A549 (cell line): ENCODE data around the gene COA7.

Experiments
- BHLHE40 ChIP-seq: IDR thresholded peaks from 2 replicates; pipeline ENCODE4 v1.6.1; 2012; ENCODE audit warnings: low read depth, low read length, inconsistent platforms
- ESRRA ChIP-seq: fragments of 150-350 bp; IDR thresholded peaks from 2 replicates; pipeline ENCODE4 v1.6.1; 2014; ENCODE audit warnings: mild to moderate bottlenecking, low read length, borderline replicate concordance
- FOXS1 ChIP-seq: fragments of 250-450 bp; sonication (Bioruptor Pico); IDR thresholded peaks from 2 replicates; pipeline ENCODE4 v1.5.0; 2020; ENCODE audit warnings: mild to moderate bottlenecking, moderate library complexity
- HOXA7 ChIP-seq: fragments of 250-450 bp; sonication (Bioruptor Pico); IDR thresholded peaks from 2 replicates; pipeline ENCODE4 v1.5.0; 2020; ENCODE audit warnings: mild to moderate bottlenecking, moderate library complexity
- REST ChIP-seq: fragments of 200-600 bp; sonication (generic); IDR thresholded peaks from 2 replicates; pipeline ENCODE4 v1.6.1; 2016; ENCODE audit warnings: antibody characterized with exemption, mild to moderate bottlenecking, moderate library complexity
- RFX5 ChIP-seq: fragments of 450-650 bp; IDR thresholded peaks from 2 replicates; pipeline ENCODE4 v1.7.1; 2014; ENCODE audit warnings: antibody characterized with exemption, mild to moderate bottlenecking, moderate library complexity

DNA sequence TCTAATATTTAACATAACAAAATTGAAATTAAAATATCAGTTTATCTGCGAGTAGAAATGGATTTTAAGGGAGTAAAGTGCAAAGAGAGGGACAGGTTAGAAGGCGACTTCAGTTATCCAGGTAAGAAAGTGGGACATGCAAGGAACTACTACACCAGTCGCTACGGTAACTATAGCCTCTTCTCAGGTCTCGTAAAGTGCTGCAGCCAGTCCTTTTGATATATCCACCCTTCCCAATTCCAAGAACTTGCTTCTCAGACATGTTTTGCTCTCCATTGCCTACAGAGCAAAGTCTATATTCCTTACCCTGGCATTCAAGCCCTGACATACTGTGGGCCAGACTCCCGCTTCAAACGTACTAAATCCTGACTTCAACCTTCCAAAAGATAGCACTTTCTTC, 2.5 kb downstream of the COA7 start:
- TF ChIP-seq FOXS1 (no peak), ESRRA (no peak), HOXA7 (CRISPR knock-in tag) (no peak), RFX5 (no peak), REST (no peak), BHLHE40 (no peak)
